Panc1 (cell line): ENCODE measurements around the gene CRLF1. TPM values are rescaled to one million over a fixed set of nuclear protein-coding genes. Genes with fewer than 3 reads are reported as not detected.
"Not testable (repeated sequence)": the region's sequence is repeated elsewhere in the genome, so short reads cannot be mapped to it uniquely, and the experiment has no call there.

Source experiments
- ATAC-seq: fragments of 200-7000 bp; cut with Tn5 transposase; 2 replicates; pipeline ENCODE4 v1.9.1; 2020; ENCODE audit warnings: mild to moderate bottlenecking, moderate library complexity
- BruUV-seq: library from RNA; stranded (reverse); fragments of 400-500 nt; replicated peaks from 2 replicates; lab custom pipeline; 2021; lab: Mats Ljungman, UMichigan
- CTCF ChIA-PET: fragments of 300-600 bp; sonication (Branson Sonifier 250); formaldehyde crosslinking; loops from one replicate; lab custom pipeline; 2022; ENCODE audit warnings: antibody characterized with exemption; lab: Charles Lee
- POLR2A ChIA-PET: fragments of 300-600 bp; sonication (Branson Sonifier 250); formaldehyde crosslinking; loops from one replicate; lab custom pipeline; 2022; ENCODE audit warnings: antibody characterized with exemption; lab: Charles Lee
- DNase-seq: peaks from one replicate; pipeline ENCODE4 v3.0.0-alpha.2; 2010; ENCODE audit warnings: low read depth, low spot score
- H3K27ac ChIP-seq: 2 replicates; pipeline ENCODE4 v1.5.1; 2011; ENCODE audit warnings: mild to moderate bottlenecking, low read length, inconsistent platforms
- H3K27me3 ChIP-seq: fragments of 200-500 bp; sonication (Bioruptor generic); 2 replicates; pipeline ENCODE4 v1.6.0; 2014; ENCODE audit warnings: low read length, inconsistent platforms; ENCODE audit not compliant: control insufficient read depth, insufficient read depth
- H3K36me3 ChIP-seq: fragments of 200-500 bp; sonication (Bioruptor generic); 2 replicates; pipeline ENCODE4 v1.5.1; 2014; ENCODE audit warnings: inconsistent platforms, mild to moderate bottlenecking, low read length, moderate library complexity; ENCODE audit not compliant: control insufficient read depth, insufficient read depth
- H3K4me1 ChIP-seq: 2 replicates; pipeline ENCODE4 v1.5.1; 2011; ENCODE audit warnings: inconsistent platforms, mild to moderate bottlenecking, low read length, moderate library complexity; ENCODE audit not compliant: control insufficient read depth, insufficient read depth
- H3K4me3 ChIP-seq, 2 experiments: 2 replicates each; pipeline ENCODE4 v1.5.1; 2011 to 2012; ENCODE audit warnings: low read depth in 2 of 2, low read length in 2 of 2, mild to moderate bottlenecking in 2 of 2, inconsistent platforms in 1 of 2, moderate library complexity in 1 of 2
- H3K9me3 ChIP-seq: fragments of 200-500 bp; sonication (Bioruptor generic); 2 replicates; pipeline ENCODE4 v1.5.1; 2014; ENCODE audit warnings: low read depth, mild to moderate bottlenecking, inconsistent platforms, low read length, moderate library complexity; ENCODE audit not compliant: control insufficient read depth, insufficient read depth
- CTCF ChIP-seq: fragments of 450-650 bp; IDR thresholded peaks from 2 replicates; pipeline ENCODE4 v1.5.1; 2017; ENCODE audit warnings: mild to moderate bottlenecking
- POLR2AphosphoS5 ChIP-seq: IDR thresholded peaks from 2 replicates; pipeline ENCODE4 v1.6.1; 2012; ENCODE audit warnings: mild to moderate bottlenecking, low read depth, low read length, moderate library complexity
- REST ChIP-seq, 2 experiments: IDR thresholded peaks; 2 replicates each; pipeline ENCODE4 v1.6.1; 2011 to 2012; ENCODE audit warnings: low read depth in 2 of 2, control low read depth in 1 of 2, low read length in 1 of 2, mild to moderate bottlenecking in 1 of 2, moderate library complexity in 1 of 2; ENCODE audit not compliant: insufficient read depth in 1 of 2
- SIN3A ChIP-seq: IDR thresholded peaks from 2 replicates; pipeline ENCODE4 v1.6.1; 2012; ENCODE audit warnings: low read depth, mild to moderate bottlenecking, low read length, moderate library complexity, borderline replicate concordance; ENCODE audit not compliant: insufficient read depth
- TCF7L2 ChIP-seq: IDR thresholded peaks from 2 replicates; pipeline ENCODE4 v1.6.1; 2011; ENCODE audit warnings: mild to moderate bottlenecking, low read depth, low read length, inconsistent platforms
- in situ Hi-C: cut with HindIII; loops from 2 replicates; pipeline ENCODE4 v1.10.0; 2016; ENCODE audit warnings: low sequenced_read_pairs, low pct_unique_long_range_greater_than_20kb
- intact Hi-C: fragments of 100-400 bp; cut with micrococcal nuclease; formaldehyde crosslinking; loops from one replicate; pipeline ENCODE4 v1.10.0; 2022; ENCODE audit not compliant: unreplicated experiment
- total RNA-seq: library from RNA; stranded (reverse); gene quantifications from one replicate; pipeline ENCODE4 v1.2.1, GENCODE V29; 2021; ENCODE audit not compliant: unreplicated experiment

The CRLF1 gene
- total RNA-seq, 1 experiment from 2014 or later: 3.5 TPM

- DNase-seq (no peak), ATAC-seq (no peak)
- Histone ChIP-seq H3K27ac (no peak overlapping the region), H3K4me3 (no peak overlapping the region), H3K27me3 (no peaks in the 10 kb centered on the region; the same call in 1 of the 2 replicates), H3K4me1 (peaks cover 2% of the 10 kb centered on the region; the same call in 1 of the 2 replicates), H3K36me3 (no peaks in the 10 kb centered on the region), H3K9me3 (no peaks in the 10 kb centered on the region)
- in situ Hi-C loops (no loop called here), intact Hi-C loops (no loop called here)
- TF ChIP-seq REST (IDR thresholded peaks at IDR 0.05; ENCODE audit: insufficient read depth in 1 of 2, low read depth in 2 of 2, low read length in 1 of 2): no peak
- no peak for TF ChIP-seq POLR2AphosphoS5
- no peak for TF ChIP-seq SIN3A
- no peak for TF ChIP-seq CTCF
- no peak for TF ChIP-seq TCF7L2
- POLR2A ChIA-PET: no interaction called here
- BruUV-seq: no TSS peak
- CTCF ChIA-PET: interaction anchor here (0.6 to 1.0 kb wide), 2 partner anchors 71 to 322 kb away, joined by 3 to 7 read pairs; no protein-coding TSS in a partner anchor
Measured at GRCh38 chr19:18601875-18602274, 4.7 kb downstream of the CRLF1 start.

- intact Hi-C loops: not testable (repeated sequence)
Measured at GRCh38 chr19:18600692-18601397, 5.8 kb downstream of the CRLF1 start.

GRCh38 chr19:18599485-18599884, 7.1 kb downstream of the CRLF1 start:
- in situ Hi-C loops: no loop called here
- CTCF ChIA-PET: no interaction called here
- H3K27ac ChIP-seq: no peak overlapping the region
- H3K27me3 ChIP-seq: no peaks in the 10 kb centered on the region
- H3K9me3 ChIP-seq: no peaks in the 10 kb centered on the region
- DNase-seq (no peak), ATAC-seq (no peak)
- POLR2A ChIA-PET: no interaction called here
- no peaks in the 10 kb centered on the region for H3K36me3 ChIP-seq
- TF ChIP-seq POLR2AphosphoS5: no peak
- TF ChIP-seq CTCF: no peak
- TF ChIP-seq TCF7L2: no peak
- no peak for TF ChIP-seq SIN3A
- no peak for TF ChIP-seq REST (IDR thresholded peaks at IDR 0.05; ENCODE audit: insufficient read depth in 1 of 2, low read depth in 2 of 2, low read length in 1 of 2)
- no peak overlapping the region for H3K4me3 ChIP-seq
- no TSS peak for BruUV-seq
- H3K4me1 ChIP-seq: peaks cover 2% of the 10 kb centered on the region; the same call in 1 of the 2 replicates
- intact Hi-C loops: loop anchor here (10.0 kb wide), 1 partner anchor 75 kb away; no protein-coding TSS in a partner anchor

More at GRCh38 chr19:18600692-18601397, 5.8 kb downstream of the CRLF1 start:
- ATAC-seq, H3K27me3 ChIP-seq, BruUV-seq, H3K36me3 ChIP-seq, H3K27ac ChIP-seq, H3K9me3 ChIP-seq, in situ Hi-C loops, DNase-seq, H3K4me3 ChIP-seq, H3K4me1 ChIP-seq, POLR2A ChIA-PET: not testable (repeated sequence)
- CTCF ChIA-PET: interaction anchor here (1.0 kb wide), 1 partner anchor 72 kb away, joined by 7 read pairs; no protein-coding TSS in a partner anchor
